AG10803 (cell line): Measurements from ENCODE around the gene CYP17A1.

ENCODE experiments used
- DNase-seq: peaks from one replicate; pipeline ENCODE4 v3.0.0; 2010; ENCODE audit warnings: low read depth
- H3K4me3 ChIP-seq: 2 replicates; pipeline ENCODE4 v1.5.1; 2011; ENCODE audit warnings: mild to moderate bottlenecking, low read length, control low read depth
- TF ChIP-seq, protein P1 (sequence below): conservative IDR thresholded peaks from 2 replicates; pipeline ENCODE4 v1.5.1; 2011; ENCODE audit warnings: mild to moderate bottlenecking, low read length, control low read depth, inconsistent platforms

CYP17A1 gene

GRCh38 chr10:102785818-102786217 is 51.4 kb downstream of the CYP17A1 start:
- no peak overlapping the region for H3K4me3 ChIP-seq
- TF ChIP-seq, protein P1, sequence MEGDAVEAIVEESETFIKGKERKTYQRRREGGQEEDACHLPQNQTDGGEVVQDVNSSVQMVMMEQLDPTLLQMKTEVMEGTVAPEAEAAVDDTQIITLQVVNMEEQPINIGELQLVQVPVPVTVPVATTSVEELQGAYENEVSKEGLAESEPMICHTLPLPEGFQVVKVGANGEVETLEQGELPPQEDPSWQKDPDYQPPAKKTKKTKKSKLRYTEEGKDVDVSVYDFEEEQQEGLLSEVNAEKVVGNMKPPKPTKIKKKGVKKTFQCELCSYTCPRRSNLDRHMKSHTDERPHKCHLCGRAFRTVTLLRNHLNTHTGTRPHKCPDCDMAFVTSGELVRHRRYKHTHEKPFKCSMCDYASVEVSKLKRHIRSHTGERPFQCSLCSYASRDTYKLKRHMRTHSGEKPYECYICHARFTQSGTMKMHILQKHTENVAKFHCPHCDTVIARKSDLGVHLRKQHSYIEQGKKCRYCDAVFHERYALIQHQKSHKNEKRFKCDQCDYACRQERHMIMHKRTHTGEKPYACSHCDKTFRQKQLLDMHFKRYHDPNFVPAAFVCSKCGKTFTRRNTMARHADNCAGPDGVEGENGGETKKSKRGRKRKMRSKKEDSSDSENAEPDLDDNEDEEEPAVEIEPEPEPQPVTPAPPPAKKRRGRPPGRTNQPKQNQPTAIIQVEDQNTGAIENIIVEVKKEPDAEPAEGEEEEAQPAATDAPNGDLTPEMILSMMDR = no peak
- DNase-seq = peak; percentile 43

- TF ChIP-seq, protein P1 = no peak
- H3K4me3 ChIP-seq = no peak overlapping the region
- no peak for DNase-seq
Observed at GRCh38 chr10:102783568-102783967, 53.6 kb downstream of the CYP17A1 start.

GRCh38 chr10:102782673-102783551 is 54.3 kb downstream of the CYP17A1 start:
- peak; percentile 93 for DNase-seq
- no peak overlapping the region for H3K4me3 ChIP-seq
- TF ChIP-seq, protein P1 = no peak

GRCh38 chr10:102781921-102782557 is 55.2 kb downstream of the CYP17A1 start:
- TF ChIP-seq, protein P1 = no peak
- no peak overlapping the region for H3K4me3 ChIP-seq
- DNase-seq = peak; percentile 37

DNA sequence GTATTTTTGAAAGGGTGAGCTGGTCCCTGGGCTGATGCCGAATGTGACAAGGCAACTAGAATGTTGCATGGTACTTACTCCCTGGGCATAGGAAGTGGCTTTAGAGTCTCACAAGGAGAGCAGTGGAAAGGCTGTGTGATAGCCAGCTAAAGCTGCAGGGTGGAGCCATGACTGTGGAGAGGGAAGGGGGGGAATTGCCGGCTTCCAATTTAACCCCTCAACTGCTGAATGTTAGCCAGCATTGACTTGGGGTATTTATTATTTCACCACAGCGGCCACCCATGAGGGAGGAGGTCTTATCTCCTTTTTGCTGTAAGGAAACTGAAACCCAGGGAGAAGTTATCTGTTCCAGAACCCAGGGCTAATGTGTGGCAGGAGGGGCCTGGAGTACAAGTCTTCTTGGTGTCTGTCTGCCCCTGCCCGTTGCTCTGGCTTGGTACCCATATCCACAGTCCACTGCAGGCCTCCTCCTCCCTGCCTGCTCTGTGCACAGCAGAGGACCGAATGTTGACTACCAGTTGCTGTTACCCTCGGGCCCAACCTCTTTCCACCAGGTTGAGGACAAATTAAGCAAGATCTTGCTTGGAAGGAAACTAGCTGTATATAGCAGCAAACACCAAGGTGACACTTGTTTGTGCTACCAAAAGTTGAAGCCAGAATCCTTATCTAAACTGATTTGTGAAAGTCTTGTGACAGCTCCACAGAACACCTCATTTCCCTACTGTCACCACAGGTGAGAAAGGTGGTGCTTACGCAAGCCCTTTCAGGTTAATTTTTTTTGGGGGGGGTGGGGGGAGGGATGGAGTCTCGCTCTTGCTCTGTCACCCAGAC is 55.9 kb downstream of the CYP17A1 start:
- DNase-seq = no peak
- TF ChIP-seq, protein P1 = no peak
- no peak overlapping the region for H3K4me3 ChIP-seq
